HG03060 (cell line): Measurements from ENCODE around the gene ARHGEF4.

ENCODE experiments used
- ATAC-seq: cut with Tn5 transposase; IDR thresholded peaks from one replicate; pipeline ENCODE4 v1.9.1; 2021; ENCODE audit warnings: low read depth, moderate number of reproducible peaks; ENCODE audit not compliant: unreplicated experiment

Gene ARHGEF4

GRCh38 chr2:131034122-131035051 is 197.7 kb downstream of the ARHGEF4 start:
- ATAC-seq: no peak

GRCh38 chr2:131035112-131035825 is 198.6 kb downstream of the ARHGEF4 start:
- ATAC-seq: no peak

- ATAC-seq: no peak
Measured at GRCh38 chr2:131035826-131036231, 199.1 kb downstream of the ARHGEF4 start.

GRCh38 chr2:131036269-131036668 is 199.6 kb downstream of the ARHGEF4 start:
- ATAC-seq: no peak

GRCh38 chr2:131036696-131037397 is 200.1 kb downstream of the ARHGEF4 start:
- ATAC-seq: no peak

- ATAC-seq: no peak
Measured at GRCh38 chr2:131037398-131038257, 200.9 kb downstream of the ARHGEF4 start.

- no peak for ATAC-seq
Measured at GRCh38 chr2:131038258-131039100, 201.8 kb downstream of the ARHGEF4 start.

- ATAC-seq: no peak
Measured at GRCh38 chr2:131039101-131039440, 202.4 kb downstream of the ARHGEF4 start.

GRCh38 chr2:131039535-131039907 is 202.8 kb downstream of the ARHGEF4 start:
- no peak for ATAC-seq

GRCh38 chr2:131039908-131040660 is 203.4 kb downstream of the ARHGEF4 start:
- ATAC-seq: no peak

- no peak for ATAC-seq
Measured at GRCh38 chr2:131040661-131041401, 204.1 kb downstream of the ARHGEF4 start.

- ATAC-seq: no peak
Measured at GRCh38 chr2:131041402-131042147, 204.9 kb downstream of the ARHGEF4 start.

GRCh38 chr2:131042148-131042775 is 205.5 kb downstream of the ARHGEF4 start:
- ATAC-seq: no peak

- no peak for ATAC-seq
Measured at GRCh38 chr2:131043199-131044074, 206.7 kb downstream of the ARHGEF4 start.

- ATAC-seq: no peak
Measured at GRCh38 chr2:131044075-131044756, 207.5 kb downstream of the ARHGEF4 start.
